GM12892 (cell line): ENCODE data around the gene RILP.

ENCODE experiments used
- POLR2A ChIP-seq: IDR thresholded peaks from 2 replicates; pipeline ENCODE4 v1.6.1; 2011; ENCODE audit warnings: low read depth, low read length, control low read depth
- POLR2AphosphoS5 ChIP-seq: IDR thresholded peaks from 2 replicates; pipeline ENCODE4 v1.6.1; 2011; ENCODE audit warnings: low read depth, low read length, control low read depth

DNA sequence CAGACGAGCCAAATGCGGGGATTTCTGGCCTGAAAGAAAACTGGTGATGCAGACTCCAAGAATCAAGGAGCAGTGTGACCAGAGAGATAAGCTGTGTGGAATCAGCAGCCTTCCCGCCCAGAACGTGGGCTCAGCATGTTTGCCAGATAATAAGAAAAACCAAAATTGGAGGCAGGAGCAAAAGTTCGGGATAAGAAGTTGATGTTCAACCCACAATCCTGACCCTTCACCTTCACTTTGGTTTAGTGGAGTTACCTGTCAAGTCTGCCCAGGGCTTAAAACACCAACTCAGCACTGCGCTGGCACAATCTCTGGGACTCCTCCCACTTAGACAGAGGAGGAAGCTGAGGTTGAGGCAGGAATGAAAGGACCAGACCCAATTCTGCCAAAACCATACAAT is 24.1 kb downstream of the RILP start:
- TF ChIP-seq POLR2AphosphoS5 (no peak), POLR2A (no peak)
